ENCODE measurements around the gene DYRK1B. TPM values are rescaled to one million over a fixed set of nuclear protein-coding genes. Genes with fewer than 3 reads are reported as not detected.
A peak's percentile ranks its signal among the peaks of the same experiment; 100 is the strongest.
"Not testable (repeated sequence)": the region's sequence is repeated elsewhere in the genome, so short reads cannot be mapped to it uniquely, and the experiment has no call there.

The DYRK1B gene
- total and polyA plus RNA-seq, 11 donors, result 12.8 to 49.1 (median 24.9) TPM

GRCh38 chr19:39878398-39878797 is 44.4 kb upstream of the DYRK1B start:
- intact Hi-C loops (cut with DNase I), result loop anchor here in 1 of 10 donors (2.0 kb wide), 1 partner anchor 14 kb away; no protein-coding TSS in a partner anchor
- 75 to 92% (median 86%) methylated on average over 1 of the region's 1 CpG for WGBS, 4 donors

DNA sequence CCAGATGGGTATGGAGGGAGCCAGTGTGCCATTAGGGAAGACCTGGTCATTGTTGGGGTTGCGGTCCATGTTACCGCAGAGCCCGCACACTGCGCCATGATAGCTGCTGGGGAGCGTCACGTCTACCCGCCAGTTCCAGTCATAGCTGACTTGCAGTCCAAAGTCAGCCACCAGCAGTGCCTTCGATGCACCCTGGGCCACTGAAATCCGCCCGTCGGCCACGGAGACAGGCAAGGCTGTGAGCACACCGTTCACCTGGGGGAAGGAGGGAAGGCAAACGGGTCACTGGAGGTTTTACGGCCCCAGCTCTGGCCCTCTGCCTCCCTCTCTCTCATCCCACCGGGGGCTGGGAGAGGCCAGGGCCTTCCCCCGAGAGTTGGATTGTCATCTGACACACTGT is 44.0 kb upstream of the DYRK1B start:
- 87 to 92% (median 87%) methylated on average over 15 to 17 of the region's 17 CpGs for WGBS, 4 donors
- ATAC-seq (peak in 2 of 4 donors; percentile 16 to 22), DNase-seq (peak in 1 of 5 donors; percentile 62)
- H3K4me3 ChIP-seq, H3K36me3 ChIP-seq, H3K9me3 ChIP-seq, H3K27ac ChIP-seq, H3K4me1 ChIP-seq: not testable (repeated sequence)
- peaks cover 0 to 16% (median 2%) of the 10 kb centered on the region in 9 donors for H3K27me3 ChIP-seq
- intact Hi-C loops (cut with DNase I), result loop anchor here in 1 of 10 donors (2.0 kb wide), 1 partner anchor 15 kb away; no protein-coding TSS in a partner anchor

More at GRCh38 chr19:39878398-39878797, 44.4 kb upstream of the DYRK1B start:
- Histone ChIP-seq H3K27me3 (peaks cover 0 to 16% (median 2%) of the 10 kb centered on the region in 9 donors), H3K4me3 (no peak overlapping the region), H3K27ac (no peak overlapping the region), H3K4me1 (no peaks in the 10 kb centered on the region), H3K9me3 (no peaks in the 10 kb centered on the region), H3K36me3 (no peaks in the 10 kb centered on the region)
- DNase-seq (no peak), ATAC-seq (no peak)
- no peak for TF ChIP-seq CTCF (IDR thresholded peaks at IDR 0.05)
- no peak for TF ChIP-seq POLR2A (IDR thresholded peaks at IDR 0.05)

DNA sequence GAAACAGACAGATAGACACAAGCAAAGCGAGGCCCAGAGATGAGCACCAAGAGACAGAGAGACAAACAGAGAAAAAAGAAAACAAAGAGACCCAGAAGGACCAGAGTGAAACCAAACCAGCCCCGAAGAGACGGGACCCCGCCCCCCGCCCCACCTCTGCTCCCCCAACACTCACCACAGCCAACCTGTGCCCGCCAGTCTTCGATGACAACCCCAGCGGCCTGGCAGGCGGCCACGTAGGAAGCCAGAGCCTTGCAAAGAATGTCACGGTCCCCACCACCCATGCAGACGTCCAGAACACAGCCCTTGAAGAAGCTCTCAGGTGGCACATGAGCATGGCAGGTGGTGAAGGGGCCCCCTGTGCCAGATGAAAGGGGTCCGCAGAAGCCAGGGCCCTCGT is 43.5 kb upstream of the DYRK1B start:
- H3K4me1 ChIP-seq; H3K27ac ChIP-seq; H3K4me3 ChIP-seq; ATAC-seq; intact Hi-C loops (cut with DNase I); H3K36me3 ChIP-seq; H3K9me3 ChIP-seq: not testable (repeated sequence)
- WGBS, 4 donors, result 62 to 82% (median 66%) methylated on average over 10 to 14 of the region's 14 CpGs
- peaks cover 0 to 16% (median 2%) of the 10 kb centered on the region in 9 donors for H3K27me3 ChIP-seq
- peak in 2 of 5 donors; percentile 28 to 33 for DNase-seq

DNA sequence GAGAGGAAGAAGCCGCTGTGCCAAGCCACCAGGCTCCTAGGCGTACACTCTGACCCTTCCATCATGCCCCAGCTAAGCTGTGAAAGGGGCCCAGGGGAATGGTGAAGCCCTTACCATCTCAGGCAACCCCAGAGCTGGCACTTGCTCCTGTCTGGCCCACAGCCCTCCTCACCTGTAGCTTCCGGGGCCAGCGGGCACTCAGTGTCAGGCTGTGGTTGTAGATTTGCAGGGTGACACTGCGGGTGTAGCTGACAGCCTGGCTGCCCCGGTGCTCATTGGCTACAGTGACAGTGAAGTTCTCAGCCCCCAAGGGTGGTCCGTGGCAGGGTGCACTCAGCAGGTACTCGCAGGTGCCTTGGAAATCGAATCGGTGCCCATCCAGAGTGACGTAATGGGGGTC is 42.5 kb upstream of the DYRK1B start:
- ATAC-seq; intact Hi-C loops (cut with DNase I); H3K4me3 ChIP-seq; H3K9me3 ChIP-seq; H3K36me3 ChIP-seq; H3K27ac ChIP-seq; DNase-seq; H3K4me1 ChIP-seq: not testable (repeated sequence)
- H3K27me3 ChIP-seq, result peaks cover 0 to 16% (median 2%) of the 10 kb centered on the region in 9 donors
- 82 to 99% (median 87%) methylated on average over 2 of the region's 11 CpGs for WGBS, 4 donors

GRCh38 chr19:39875401-39875864 is 41.5 kb upstream of the DYRK1B start:
- H3K27ac ChIP-seq; H3K36me3 ChIP-seq; H3K4me1 ChIP-seq; H3K9me3 ChIP-seq; H3K4me3 ChIP-seq; intact Hi-C loops (cut with DNase I): not testable (repeated sequence)
- 32 to 42% (median 38%) methylated on average over 11 to 43 of the region's 43 CpGs for WGBS, 4 donors
- H3K27me3 ChIP-seq, result peaks cover 0 to 16% (median 2%) of the 10 kb centered on the region in 9 donors
- peak in 1 of 5 donors; percentile 54 for DNase-seq
- peak in 1 of 4 donors; percentile 9 for ATAC-seq

DNA sequence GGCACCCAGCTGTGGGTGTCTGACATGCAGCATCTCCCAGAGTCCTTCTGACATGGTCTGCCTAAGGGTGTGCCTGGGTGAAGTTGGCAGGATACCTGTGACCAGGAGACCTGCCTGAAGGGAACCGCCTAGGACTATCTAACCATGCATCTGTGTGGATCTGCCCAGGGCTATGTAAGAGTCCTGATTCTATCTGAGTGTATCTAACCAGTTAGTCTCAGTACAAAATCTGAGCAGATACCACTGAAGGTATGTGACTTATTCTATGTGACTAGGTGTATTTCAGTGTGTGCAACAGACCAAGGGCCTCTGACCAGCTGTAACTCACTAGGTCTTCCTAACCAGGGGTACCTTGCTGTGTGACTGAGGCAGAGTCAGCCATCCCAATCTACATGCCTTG is 40.4 kb upstream of the DYRK1B start:
- no peak overlapping the region for H3K27ac ChIP-seq
- no peaks in the 10 kb centered on the region for H3K36me3 ChIP-seq
- peaks cover 0 to 16% (median 2%) of the 10 kb centered on the region in 9 donors for H3K27me3 ChIP-seq
- H3K4me1 ChIP-seq, result no peaks in the 10 kb centered on the region
- TF ChIP-seq POLR2A (IDR thresholded peaks at IDR 0.05) (no peak), CTCF (IDR thresholded peaks at IDR 0.05) (no peak)
- H3K9me3 ChIP-seq, result no peaks in the 10 kb centered on the region
- peak in 1 of 5 donors; percentile 8 for DNase-seq
- no peak overlapping the region for H3K4me3 ChIP-seq
- intact Hi-C loops (cut with DNase I), result no loop called here
- 50 to 92% (median 87%) methylated on average over 1 of the region's 1 CpG for WGBS, 4 donors
- ATAC-seq, result no peak

Data from heart left ventricle (tissue), 16 donors.